ENCODE results near the gene SIGLEC10.
"Not testable (repeated sequence)": the region's sequence is repeated elsewhere in the genome, so short reads cannot be mapped to it uniquely, and the experiment has no call there.

The SIGLEC10 gene

GRCh38 chr19:51450730-51451307 is 33.4 kb upstream of the SIGLEC10 start:
- H3K27ac ChIP-seq = no peak overlapping the region
- H3K9me3 ChIP-seq (ENCODE audit: severe bottlenecking) = peaks cover 15% of the 10 kb centered on the region
- H3K36me3 ChIP-seq = no peaks in the 10 kb centered on the region
- H3K4me3 ChIP-seq (ENCODE audit: low read depth, low read length) = no peak overlapping the region
- TF ChIP-seq, protein P1, sequence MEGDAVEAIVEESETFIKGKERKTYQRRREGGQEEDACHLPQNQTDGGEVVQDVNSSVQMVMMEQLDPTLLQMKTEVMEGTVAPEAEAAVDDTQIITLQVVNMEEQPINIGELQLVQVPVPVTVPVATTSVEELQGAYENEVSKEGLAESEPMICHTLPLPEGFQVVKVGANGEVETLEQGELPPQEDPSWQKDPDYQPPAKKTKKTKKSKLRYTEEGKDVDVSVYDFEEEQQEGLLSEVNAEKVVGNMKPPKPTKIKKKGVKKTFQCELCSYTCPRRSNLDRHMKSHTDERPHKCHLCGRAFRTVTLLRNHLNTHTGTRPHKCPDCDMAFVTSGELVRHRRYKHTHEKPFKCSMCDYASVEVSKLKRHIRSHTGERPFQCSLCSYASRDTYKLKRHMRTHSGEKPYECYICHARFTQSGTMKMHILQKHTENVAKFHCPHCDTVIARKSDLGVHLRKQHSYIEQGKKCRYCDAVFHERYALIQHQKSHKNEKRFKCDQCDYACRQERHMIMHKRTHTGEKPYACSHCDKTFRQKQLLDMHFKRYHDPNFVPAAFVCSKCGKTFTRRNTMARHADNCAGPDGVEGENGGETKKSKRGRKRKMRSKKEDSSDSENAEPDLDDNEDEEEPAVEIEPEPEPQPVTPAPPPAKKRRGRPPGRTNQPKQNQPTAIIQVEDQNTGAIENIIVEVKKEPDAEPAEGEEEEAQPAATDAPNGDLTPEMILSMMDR (IDR thresholded peaks at IDR 0.05; ENCODE audit: low read depth, low read length) = no peak
- peaks cover 86% of the 10 kb centered on the region for H3K27me3 ChIP-seq (ENCODE audit: insufficient read depth, low read depth, severe bottlenecking)
- DNase-seq = no peak

DNA sequence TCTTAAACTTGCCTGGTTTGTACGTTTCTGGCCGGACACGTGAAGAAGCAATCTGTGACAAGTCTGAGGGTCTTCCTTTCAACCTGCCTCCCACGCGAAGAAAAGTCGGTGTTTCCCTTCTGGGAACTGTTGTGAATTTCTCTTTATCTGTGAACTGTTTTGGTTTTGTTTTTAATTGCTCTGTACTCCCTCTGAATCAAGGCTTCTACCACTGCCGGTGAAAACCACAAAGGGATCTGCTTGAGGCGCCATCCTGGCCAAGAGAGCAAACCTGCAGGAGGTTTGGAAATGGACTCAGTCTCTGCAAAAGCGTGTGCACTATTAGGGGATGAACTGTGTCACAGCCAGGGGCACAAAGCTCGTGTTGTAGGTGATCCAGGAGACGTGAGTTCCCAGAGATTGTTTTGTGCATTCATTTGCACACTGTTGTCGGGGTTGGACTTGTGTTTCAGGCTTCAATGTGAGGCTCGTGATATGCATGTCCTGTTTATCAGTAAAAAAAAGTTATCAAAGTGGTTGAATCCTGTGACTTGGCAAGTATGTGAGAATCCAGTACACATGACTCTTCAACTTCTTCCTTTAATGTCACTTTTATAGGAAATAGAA is 31.1 kb upstream of the SIGLEC10 start:
- Histone ChIP-seq H3K9me3 (ENCODE audit: severe bottlenecking) (peaks cover 12% of the 10 kb centered on the region), H3K27ac (no peak overlapping the region), H3K4me3 (ENCODE audit: low read depth, low read length) (no peak overlapping the region), H3K27me3 (ENCODE audit: insufficient read depth, low read depth, severe bottlenecking) (peaks cover 88% of the 10 kb centered on the region), H3K36me3 (no peaks in the 10 kb centered on the region)
- no peak for DNase-seq
- TF ChIP-seq, protein P1 (IDR thresholded peaks at IDR 0.05; ENCODE audit: low read depth, low read length) = no peak

DNA sequence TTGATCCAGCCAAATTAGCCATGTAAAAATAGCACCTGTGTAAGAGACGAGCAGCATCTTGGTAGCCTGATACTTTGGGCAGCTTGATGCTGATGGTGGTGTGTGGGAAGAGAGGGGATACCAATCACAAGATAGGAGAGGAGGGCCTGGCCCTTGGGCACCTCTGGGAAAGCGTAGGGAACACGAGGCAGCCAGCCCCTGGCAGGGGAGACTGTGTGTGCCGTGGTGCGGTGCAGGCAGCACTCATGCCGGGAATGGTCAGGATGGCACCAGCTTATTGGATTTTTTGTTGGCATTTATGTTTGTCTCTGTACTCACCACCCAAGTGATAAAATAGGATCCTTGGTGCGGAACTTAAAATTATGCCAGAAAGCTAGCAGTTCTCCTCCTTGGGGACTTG is 30.6 kb upstream of the SIGLEC10 start:
- H3K27me3 ChIP-seq (ENCODE audit: insufficient read depth, low read depth, severe bottlenecking) = peaks cover 88% of the 10 kb centered on the region
- no peaks in the 10 kb centered on the region for H3K36me3 ChIP-seq
- DNase-seq = no peak
- TF ChIP-seq, protein P1 (IDR thresholded peaks at IDR 0.05; ENCODE audit: low read depth, low read length) = no peak
- H3K4me3 ChIP-seq (ENCODE audit: low read depth, low read length) = no peak overlapping the region
- H3K27ac ChIP-seq = no peak overlapping the region
- H3K9me3 ChIP-seq (ENCODE audit: severe bottlenecking) = peaks cover 12% of the 10 kb centered on the region

GRCh38 chr19:51447510-51447909 is 30.1 kb upstream of the SIGLEC10 start:
- H3K9me3 ChIP-seq (ENCODE audit: severe bottlenecking) = peaks cover 12% of the 10 kb centered on the region

DNA sequence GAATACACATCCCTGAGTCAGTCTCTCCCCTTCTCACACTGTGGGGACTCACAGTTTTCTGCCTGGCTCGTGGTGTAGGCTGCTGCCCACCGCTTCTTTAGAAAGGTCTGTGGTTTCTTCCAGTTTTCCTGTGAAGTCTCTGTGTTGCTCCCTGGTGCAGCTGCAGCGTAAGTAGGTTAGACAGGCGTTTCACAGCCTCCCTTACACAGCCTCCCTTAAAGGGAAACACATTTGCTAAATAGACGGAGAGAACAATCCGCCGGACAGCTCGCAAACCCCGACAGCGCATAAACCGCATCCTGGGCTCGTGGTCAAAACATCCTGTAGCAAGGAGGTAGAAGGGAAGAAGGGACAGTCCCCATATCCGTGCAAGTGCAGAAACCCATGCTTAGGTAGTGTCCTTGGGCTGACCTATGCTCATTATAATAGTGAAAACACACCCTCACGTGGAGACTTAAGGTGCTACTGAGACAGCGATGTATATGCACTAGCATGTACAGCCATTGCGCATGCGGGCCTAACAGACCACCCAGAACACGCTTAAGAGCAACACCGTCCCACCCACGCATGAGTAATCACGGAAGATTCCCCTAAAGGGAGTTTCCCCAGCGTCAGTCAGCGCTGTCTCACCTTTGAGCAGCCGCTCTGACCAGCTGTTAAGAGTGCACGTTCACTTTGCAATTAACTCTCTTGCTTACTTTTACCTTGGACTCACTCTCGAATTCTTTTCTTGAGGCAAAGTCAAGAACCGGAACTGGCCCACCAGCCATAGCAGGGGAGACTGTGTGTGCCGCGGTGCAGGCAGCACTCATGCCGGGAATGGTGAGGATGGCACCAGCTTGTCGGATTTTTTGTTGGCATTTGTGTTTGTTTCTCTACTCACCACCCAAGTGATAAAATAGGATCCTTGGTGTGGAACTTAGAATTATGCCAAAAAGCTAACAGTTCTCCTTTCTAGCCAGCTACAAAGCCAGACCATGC is 24.3 kb upstream of the SIGLEC10 start:
- TF ChIP-seq, protein P1 (IDR thresholded peaks at IDR 0.05; ENCODE audit: low read depth, low read length) = no peak
- Histone ChIP-seq H3K36me3 (no peaks in the 10 kb centered on the region), H3K27me3 (ENCODE audit: insufficient read depth, low read depth, severe bottlenecking) (peaks cover 84% of the 10 kb centered on the region), H3K4me3 (ENCODE audit: low read depth, low read length) (no peak overlapping the region), H3K9me3 (ENCODE audit: severe bottlenecking) (peaks cover 2% of the 10 kb centered on the region), H3K27ac (no peak overlapping the region)
- DNase-seq = no peak

More at GRCh38 chr19:51447510-51447909, 30.1 kb upstream of the SIGLEC10 start:
- H3K27me3 ChIP-seq (ENCODE audit: insufficient read depth, low read depth, severe bottlenecking) = peaks cover 88% of the 10 kb centered on the region
- not testable (repeated sequence) for H3K4me3 ChIP-seq (ENCODE audit: low read depth, low read length); DNase-seq; H3K36me3 ChIP-seq; H3K27ac ChIP-seq

DNA sequence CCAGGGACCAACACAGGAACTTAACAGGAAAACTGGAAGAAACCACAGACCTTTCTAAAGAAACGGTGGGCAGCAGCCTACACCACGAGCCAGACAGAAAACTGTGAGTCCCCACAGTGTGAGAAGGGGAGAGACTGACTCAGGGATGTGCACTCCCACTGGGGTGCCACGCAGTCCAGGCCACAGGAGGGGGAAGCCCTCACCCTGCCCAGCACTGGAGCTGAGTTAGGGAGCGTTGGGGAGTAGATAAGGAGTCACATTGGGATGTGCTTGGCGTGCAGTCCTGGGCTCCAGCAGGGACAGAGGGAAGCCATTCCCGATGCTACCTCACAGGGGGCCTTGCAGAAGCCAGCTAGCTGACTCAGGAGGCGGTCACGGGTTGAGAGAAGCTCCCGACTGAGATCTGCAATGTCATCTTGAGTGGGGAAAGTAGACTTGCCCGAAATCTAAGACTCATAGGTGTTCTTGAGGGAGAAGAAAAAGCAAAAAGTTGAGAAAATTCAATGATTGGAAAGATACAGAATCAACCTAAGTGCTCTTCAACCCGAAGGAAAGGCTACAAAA is 23.5 kb upstream of the SIGLEC10 start:
- H3K27ac ChIP-seq = no peak overlapping the region
- DNase-seq = no peak
- TF ChIP-seq, protein P1 (IDR thresholded peaks at IDR 0.05; ENCODE audit: low read depth, low read length) = no peak
- no peaks in the 10 kb centered on the region for H3K36me3 ChIP-seq
- H3K27me3 ChIP-seq (ENCODE audit: insufficient read depth, low read depth, severe bottlenecking) = peaks cover 84% of the 10 kb centered on the region
- H3K9me3 ChIP-seq (ENCODE audit: severe bottlenecking) = peaks cover 2% of the 10 kb centered on the region
- no peak overlapping the region for H3K4me3 ChIP-seq (ENCODE audit: low read depth, low read length)
